Tibial nerve (tissue), 4 donors: ENCODE measurements around the gene SOHLH2. TPM values are rescaled to one million over a fixed set of nuclear protein-coding genes. Genes with fewer than 3 reads are reported as not detected.

Experiments
- DNase-seq, 2 donors: peaks; one replicate each; pipeline ENCODE4 v3.0.0-alpha.2; 2019; ENCODE audit warnings: low spot score in 2 of 2
- H3K27ac ChIP-seq, 4 donors: fragments of 200-600 bp; sonication (generic) in 3 of 4; one replicate each; pipeline ENCODE4 v1.5.1; 2017 to 2019; ENCODE audit warnings: mild to moderate bottlenecking in 1 of 4
- H3K27me3 ChIP-seq, 2 donors: fragments of 200-600 bp; sonication (generic) in 1 of 2; one replicate each; pipeline versions ENCODE4 v1.5.1 to v1.6.0; 2017 to 2019
- H3K36me3 ChIP-seq, 3 donors: fragments of 200-600 bp; sonication (generic); one replicate each; pipeline ENCODE4 v1.5.1; 2018 to 2019
- H3K4me1 ChIP-seq, 4 donors: fragments of 200-600 bp; sonication (generic) in 3 of 4; one replicate each; pipeline ENCODE4 v1.5.1; 2017 to 2019
- H3K4me3 ChIP-seq, 4 donors: fragments of 200-600 bp; sonication (generic) in 3 of 4; one replicate each; pipeline ENCODE4 v1.5.1; 2017 to 2019; ENCODE audit warnings: mild to moderate bottlenecking in 1 of 4, moderate library complexity in 1 of 4
- H3K9me3 ChIP-seq, 4 donors: fragments of 200-600 bp; sonication (generic) in 3 of 4; one replicate each; pipeline ENCODE4 v1.5.1; 2017 to 2019
- CTCF ChIP-seq, 5 experiments: fragments of 200-600 bp in 3 of 5; fragments of 450-650 bp in 2 of 5; sonication (generic) in 3 of 5; IDR thresholded peaks; one replicate each; pipeline ENCODE4 v1.5.1; 2016 to 2019; ENCODE audit warnings: antibody characterized with exemption in 5 of 5, mild to moderate bottlenecking in 3 of 5, moderate library complexity in 2 of 5
- EP300 ChIP-seq, 2 donors: sonication (generic); formaldehyde crosslinking; IDR thresholded peaks; one replicate each; pipeline ENCODE4 v1.6.1; 2017; ENCODE audit warnings: antibody characterized with exemption in 2 of 2, mild to moderate bottlenecking in 1 of 2
- POLR2A ChIP-seq, 2 donors: fragments of 450-650 bp; IDR thresholded peaks; one replicate each; pipeline ENCODE4 v1.6.1; 2017; ENCODE audit warnings: antibody characterized with exemption in 2 of 2, mild to moderate bottlenecking in 2 of 2, moderate library complexity in 2 of 2
- WGBS, 2 donors: methylation state at CpG; one replicate each; pipeline ENCODE4 v1.1.5; 2018; 5-methylcytosine and 5-hydroxymethylcytosine counted together
- total RNA-seq, 4 donors: library from RNA; depleted of rRNA; stranded (reverse); fragments of >200 nt; gene quantifications; one replicate each; pipeline ENCODE4 v1.1.0, GENCODE V29; 2016

SOHLH2 gene
- total RNA-seq, 4 donors from 2014 or later: 0.20 TPM; not detected in 3

- WGBS, 2 donors: 81 to 87% methylated on average over 6 of the region's 6 CpGs
- no peak for DNase-seq
Observed at GRCh38 chr13:36192166-36192565, 22.2 kb downstream of the SOHLH2 start.

GRCh38 chr13:36190771-36191170 is 23.6 kb downstream of the SOHLH2 start:
- H3K4me1 ChIP-seq: no peaks in the 10 kb centered on the region
- H3K36me3 ChIP-seq: no peaks in the 10 kb centered on the region
- 81 to 83% methylated on average over 3 of the region's 3 CpGs for WGBS, 2 donors
- no peaks in the 10 kb centered on the region for H3K27me3 ChIP-seq
- H3K9me3 ChIP-seq: no peaks in the 10 kb centered on the region
- TF ChIP-seq CTCF (IDR thresholded peaks at IDR 0.05) (no peak), POLR2A (IDR thresholded peaks at IDR 0.05) (no peak), EP300 (IDR thresholded peaks at IDR 0.05) (no peak)
- no peak for DNase-seq
- H3K27ac ChIP-seq: no peak overlapping the region
- no peak overlapping the region for H3K4me3 ChIP-seq

More at GRCh38 chr13:36192166-36192565, 22.2 kb downstream of the SOHLH2 start:
- H3K36me3 ChIP-seq: no peaks in the 10 kb centered on the region
- H3K9me3 ChIP-seq: no peaks in the 10 kb centered on the region
- H3K4me1 ChIP-seq: no peaks in the 10 kb centered on the region
- no peaks in the 10 kb centered on the region for H3K27me3 ChIP-seq
- H3K27ac ChIP-seq: no peak overlapping the region
- TF ChIP-seq CTCF (IDR thresholded peaks at IDR 0.05) (no peak), POLR2A (IDR thresholded peaks at IDR 0.05) (no peak), EP300 (IDR thresholded peaks at IDR 0.05) (no peak)
- H3K4me3 ChIP-seq: no peak overlapping the region

- DNase-seq: no peak
- H3K36me3 ChIP-seq: no peaks in the 10 kb centered on the region
- H3K27me3 ChIP-seq: no peaks in the 10 kb centered on the region
- no peak overlapping the region for H3K4me3 ChIP-seq
- WGBS, 2 donors: 90 to 94% methylated on average over 1 of the region's 1 CpG
- TF ChIP-seq POLR2A (IDR thresholded peaks at IDR 0.05): no peak
- TF ChIP-seq EP300 (IDR thresholded peaks at IDR 0.05): no peak
- TF ChIP-seq CTCF (IDR thresholded peaks at IDR 0.05): no peak
- H3K27ac ChIP-seq: no peak overlapping the region
- H3K9me3 ChIP-seq: no peaks in the 10 kb centered on the region
- H3K4me1 ChIP-seq: no peaks in the 10 kb centered on the region
Observed at GRCh38 chr13:36188441-36188840, 25.9 kb downstream of the SOHLH2 start.

GRCh38 chr13:36183901-36184300 is 30.5 kb downstream of the SOHLH2 start:
- no peak for DNase-seq
- H3K36me3 ChIP-seq: no peaks in the 10 kb centered on the region
- no peaks in the 10 kb centered on the region for H3K9me3 ChIP-seq
- TF ChIP-seq EP300 (IDR thresholded peaks at IDR 0.05) (no peak), CTCF (IDR thresholded peaks at IDR 0.05) (no peak), POLR2A (IDR thresholded peaks at IDR 0.05) (no peak)
- no peak overlapping the region for H3K4me3 ChIP-seq
- no peak overlapping the region for H3K27ac ChIP-seq
- no peaks in the 10 kb centered on the region for H3K27me3 ChIP-seq
- no peaks in the 10 kb centered on the region for H3K4me1 ChIP-seq

- Histone ChIP-seq H3K4me1 (no peaks in the 10 kb centered on the region), H3K27me3 (no peaks in the 10 kb centered on the region), H3K27ac (no peak overlapping the region), H3K9me3 (no peaks in the 10 kb centered on the region), H3K4me3 (no peak overlapping the region), H3K36me3 (no peaks in the 10 kb centered on the region)
- TF ChIP-seq POLR2A (IDR thresholded peaks at IDR 0.05) (no peak), CTCF (IDR thresholded peaks at IDR 0.05) (no peak), EP300 (IDR thresholded peaks at IDR 0.05) (no peak)
- DNase-seq: no peak
- 69 to 80% methylated on average over 5 of the region's 5 CpGs for WGBS, 2 donors
Observed at GRCh38 chr13:36175621-36176020, 38.7 kb downstream of the SOHLH2 start.
